ENCODE data around the gene UBAP1L. TPM values are rescaled to one million over a fixed set of nuclear protein-coding genes. Genes with fewer than 3 reads are reported as not detected.
A peak's percentile ranks its signal among the peaks of the same experiment; 100 is the strongest.

Gene UBAP1L
- total RNA-seq, 1 experiment from 2014 or later = 3.0 TPM

DNA sequence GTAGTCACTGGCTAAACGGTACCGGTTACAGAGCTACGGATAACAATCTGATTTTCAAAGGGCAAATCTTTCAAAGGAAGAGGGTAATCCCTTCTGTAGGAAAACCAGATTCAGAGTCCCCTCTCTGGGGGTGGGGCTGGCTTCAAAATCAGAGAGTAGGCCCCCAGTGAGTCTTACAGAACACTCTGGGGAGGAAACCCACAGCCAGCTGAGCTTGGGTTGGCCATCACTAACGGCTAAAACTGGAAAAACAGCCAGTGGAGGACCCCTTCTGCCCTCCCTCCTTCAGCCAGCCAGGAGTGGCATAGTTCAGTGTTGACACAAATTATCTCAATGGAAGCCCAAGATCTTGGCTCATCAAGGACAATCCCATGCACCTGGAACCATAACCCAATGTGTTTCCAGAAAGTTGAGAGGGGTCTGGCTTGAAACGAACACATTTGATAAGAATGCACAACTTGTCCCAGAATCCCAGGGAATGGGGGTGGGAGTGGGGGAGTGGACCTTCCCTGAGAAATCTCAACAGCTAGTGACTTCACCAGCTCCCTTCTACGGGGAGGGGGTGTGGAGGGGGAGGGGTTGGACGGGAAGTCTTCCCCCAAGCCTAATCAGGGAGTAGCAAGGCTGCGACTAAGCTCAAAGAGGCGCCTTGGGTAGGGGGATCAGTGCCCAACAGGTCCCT, 48.2 kb downstream of the UBAP1L start:
- Mint-ChIP-seq H3K27me3 (ENCODE audit: low read depth) (peaks cover 8% of the 10 kb centered on the region), H3K36me3 (ENCODE audit: insufficient read depth in 1 of 3, low read depth in 3 of 3) (peaks cover 0 to 3% (median 0%) of the 10 kb centered on the region in 3 experiments; a peak in 2 of 7 replicates), H3K4me1 (peaks cover 33 to 34% of the 10 kb centered on the region in 2 experiments), H3K4me3 (peak overlapping the region; percentile 74 to 81), H3K27ac (peak overlapping the region in 1 of 3 experiments; percentile 77; a peak in 2 of 7 replicates), H3K9me3 (no peaks in the 10 kb centered on the region)
- H2BK15ac ChIP-seq (ENCODE audit: low read depth, low read length) = no peak overlapping the region
- H3K23me2 ChIP-seq (ENCODE audit: insufficient read length, low read depth, low read length, poor library complexity, severe bottlenecking) = peaks cover 7% of the 10 kb centered on the region
- TF ChIP-seq, protein P1, sequence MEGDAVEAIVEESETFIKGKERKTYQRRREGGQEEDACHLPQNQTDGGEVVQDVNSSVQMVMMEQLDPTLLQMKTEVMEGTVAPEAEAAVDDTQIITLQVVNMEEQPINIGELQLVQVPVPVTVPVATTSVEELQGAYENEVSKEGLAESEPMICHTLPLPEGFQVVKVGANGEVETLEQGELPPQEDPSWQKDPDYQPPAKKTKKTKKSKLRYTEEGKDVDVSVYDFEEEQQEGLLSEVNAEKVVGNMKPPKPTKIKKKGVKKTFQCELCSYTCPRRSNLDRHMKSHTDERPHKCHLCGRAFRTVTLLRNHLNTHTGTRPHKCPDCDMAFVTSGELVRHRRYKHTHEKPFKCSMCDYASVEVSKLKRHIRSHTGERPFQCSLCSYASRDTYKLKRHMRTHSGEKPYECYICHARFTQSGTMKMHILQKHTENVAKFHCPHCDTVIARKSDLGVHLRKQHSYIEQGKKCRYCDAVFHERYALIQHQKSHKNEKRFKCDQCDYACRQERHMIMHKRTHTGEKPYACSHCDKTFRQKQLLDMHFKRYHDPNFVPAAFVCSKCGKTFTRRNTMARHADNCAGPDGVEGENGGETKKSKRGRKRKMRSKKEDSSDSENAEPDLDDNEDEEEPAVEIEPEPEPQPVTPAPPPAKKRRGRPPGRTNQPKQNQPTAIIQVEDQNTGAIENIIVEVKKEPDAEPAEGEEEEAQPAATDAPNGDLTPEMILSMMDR (conservative IDR thresholded peaks at IDR 0.05) = no peak
- peaks cover 5% of the 10 kb centered on the region for H3K4me1 ChIP-seq (ENCODE audit: insufficient read depth, low read length)
- no peak overlapping the region for H3K4ac ChIP-seq (ENCODE audit: low read depth, low read length)
- no CpG with 5 or more reads among the region's 9 CpGs for WGBS (ENCODE audit: extremely low coverage, insufficient read length, low lambda C conversion rate)
- no peak overlapping the region for H3K9ac ChIP-seq (ENCODE audit: extremely low read depth, insufficient read length, low read length)
- H3K79me2 ChIP-seq (ENCODE audit: insufficient read depth, low read length) = no peaks in the 10 kb centered on the region
- peak; percentile 57 for DNase-seq
- no peak overlapping the region for H2BK5ac ChIP-seq (ENCODE audit: insufficient read length, low read length)
- H3K27ac ChIP-seq (ENCODE audit: insufficient read length, low read depth, low read length) = no peak overlapping the region
- no peak overlapping the region for H3K56ac ChIP-seq (ENCODE audit: insufficient read length, low read depth, low read length)
- H4K8ac ChIP-seq (replicated peaks; ENCODE audit: insufficient read length, low read depth, low read length) = no peak overlapping the region
- H3T11ph ChIP-seq (ENCODE audit: low read length) = no peak overlapping the region
- H3K79me1 ChIP-seq (ENCODE audit: insufficient read depth, low read depth, low read length, poor library complexity, severe bottlenecking) = no peaks in the 10 kb centered on the region
- no peak overlapping the region for H3K18ac ChIP-seq (ENCODE audit: insufficient read length, low read depth, low read length)
- no peak overlapping the region for H2BK12ac ChIP-seq (ENCODE audit: insufficient read length, low read depth, low read length)
- no peak overlapping the region for H4K91ac ChIP-seq (ENCODE audit: insufficient read length, low read depth, low read length)
- H2BK20ac ChIP-seq (ENCODE audit: low read depth, low read length, poor library complexity, severe bottlenecking) = no peak overlapping the region
- no peaks in the 10 kb centered on the region for H4K20me1 ChIP-seq (ENCODE audit: control insufficient read depth, insufficient read depth, insufficient read length)
- no peak overlapping the region for H4K5ac ChIP-seq (ENCODE audit: insufficient read length, low read depth, low read length)
- H3K4me2 ChIP-seq (ENCODE audit: insufficient read depth, insufficient read length, low read length) = peak overlapping the region; percentile 78
- H3K27me3 ChIP-seq (ENCODE audit: insufficient read depth, low read length) = no peaks in the 10 kb centered on the region
- H2BK120ac ChIP-seq (ENCODE audit: low read depth, low read length, poor library complexity, severe bottlenecking) = no peak overlapping the region
- H2AFZ ChIP-seq (ENCODE audit: low read length) = no peak overlapping the region
- H3K14ac ChIP-seq (ENCODE audit: insufficient read depth, low read length) = peak overlapping the region; percentile 62; the same call in 1 of the 2 replicates
- H2AK5ac ChIP-seq (ENCODE audit: insufficient read length, low read length) = no peak overlapping the region
- H3K23ac ChIP-seq (ENCODE audit: insufficient read length, low read depth, low read length) = no peak overlapping the region
- H3K9me3 ChIP-seq (ENCODE audit: control insufficient read depth, low read depth, low read length) = no peaks in the 10 kb centered on the region

Data from H9 (cell line).